Spleen (tissue), 7 donors: ENCODE results near the gene STXBP6.

Experiments used
- POLR2A ChIP-seq, 3 donors: fragments of 450-650 bp; IDR thresholded peaks; one replicate each; pipeline ENCODE4 v1.5.1; 2017; ENCODE audit warnings: antibody characterized with exemption in 3 of 3, mild to moderate bottlenecking in 1 of 3
- POLR2AphosphoS5 ChIP-seq, 3 donors: sonication (generic); formaldehyde crosslinking; IDR thresholded peaks; one replicate each; pipeline ENCODE4 v1.5.1; 2017; ENCODE audit warnings: antibody characterized with exemption in 3 of 3
- TF ChIP-seq, protein P1 (sequence below), 11 experiments: fragments of 200-600 bp in 7 of 11; fragments of 450-650 bp in 4 of 11; sonication (generic) in 4 of 11; IDR thresholded peaks in 8 of 11; conservative IDR thresholded peaks in 3 of 11; 1 replicate in 7 of 11; 2 replicates in 4 of 11; pipeline versions ENCODE4 v1.4.0 to v1.8.0; 2016 to 2021; ENCODE audit warnings: antibody characterized with exemption in 11 of 11, inconsistent platforms in 4 of 11, mild to moderate bottlenecking in 1 of 11
- donor health status: DM: no; HTN: no; CAD: no; lungs with moderate emphysema.
- donor health status: DM: no; HTN: no; CAD: no.
- donor health status: DM: no; HTN: no; CAD: no.

DNA sequence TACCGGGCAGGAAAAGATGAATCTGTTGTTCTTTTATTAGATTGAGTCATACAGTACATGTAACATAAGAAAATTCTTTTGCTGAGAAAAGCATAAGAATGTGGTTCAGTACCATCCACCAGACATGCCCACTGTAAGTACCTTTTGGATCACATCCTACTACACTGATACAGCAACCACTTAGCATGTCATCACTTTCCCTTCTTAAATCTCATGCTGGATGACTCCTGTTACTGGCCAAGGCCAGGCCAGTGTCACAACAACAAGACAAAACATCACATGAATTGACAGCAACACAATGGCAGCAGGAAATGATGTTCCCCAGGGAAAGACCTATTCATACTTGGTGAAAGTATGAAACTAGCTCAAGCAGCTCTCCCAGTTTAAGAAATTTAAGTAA is 46.4 kb downstream of the STXBP6 start:
- TF ChIP-seq, protein P1, sequence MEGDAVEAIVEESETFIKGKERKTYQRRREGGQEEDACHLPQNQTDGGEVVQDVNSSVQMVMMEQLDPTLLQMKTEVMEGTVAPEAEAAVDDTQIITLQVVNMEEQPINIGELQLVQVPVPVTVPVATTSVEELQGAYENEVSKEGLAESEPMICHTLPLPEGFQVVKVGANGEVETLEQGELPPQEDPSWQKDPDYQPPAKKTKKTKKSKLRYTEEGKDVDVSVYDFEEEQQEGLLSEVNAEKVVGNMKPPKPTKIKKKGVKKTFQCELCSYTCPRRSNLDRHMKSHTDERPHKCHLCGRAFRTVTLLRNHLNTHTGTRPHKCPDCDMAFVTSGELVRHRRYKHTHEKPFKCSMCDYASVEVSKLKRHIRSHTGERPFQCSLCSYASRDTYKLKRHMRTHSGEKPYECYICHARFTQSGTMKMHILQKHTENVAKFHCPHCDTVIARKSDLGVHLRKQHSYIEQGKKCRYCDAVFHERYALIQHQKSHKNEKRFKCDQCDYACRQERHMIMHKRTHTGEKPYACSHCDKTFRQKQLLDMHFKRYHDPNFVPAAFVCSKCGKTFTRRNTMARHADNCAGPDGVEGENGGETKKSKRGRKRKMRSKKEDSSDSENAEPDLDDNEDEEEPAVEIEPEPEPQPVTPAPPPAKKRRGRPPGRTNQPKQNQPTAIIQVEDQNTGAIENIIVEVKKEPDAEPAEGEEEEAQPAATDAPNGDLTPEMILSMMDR (IDR thresholded peaks at IDR 0.05 in 8 of 11, conservative IDR thresholded peaks at IDR 0.05 in 3 of 11): no peak
- TF ChIP-seq POLR2A (IDR thresholded peaks at IDR 0.05) (no peak), POLR2AphosphoS5 (IDR thresholded peaks at IDR 0.05) (no peak)
